HG03108 (cell line): ENCODE measurements around the gene MAD1L1.
"Not testable (repeated sequence)": the region's sequence is repeated elsewhere in the genome, so short reads cannot be mapped to it uniquely, and the experiment has no call there.

Source experiments
- ATAC-seq: cut with Tn5 transposase; IDR thresholded peaks from one replicate; pipeline ENCODE4 v1.9.1; 2021; ENCODE audit warnings: moderate library complexity; ENCODE audit not compliant: unreplicated experiment

MAD1L1 gene

DNA sequence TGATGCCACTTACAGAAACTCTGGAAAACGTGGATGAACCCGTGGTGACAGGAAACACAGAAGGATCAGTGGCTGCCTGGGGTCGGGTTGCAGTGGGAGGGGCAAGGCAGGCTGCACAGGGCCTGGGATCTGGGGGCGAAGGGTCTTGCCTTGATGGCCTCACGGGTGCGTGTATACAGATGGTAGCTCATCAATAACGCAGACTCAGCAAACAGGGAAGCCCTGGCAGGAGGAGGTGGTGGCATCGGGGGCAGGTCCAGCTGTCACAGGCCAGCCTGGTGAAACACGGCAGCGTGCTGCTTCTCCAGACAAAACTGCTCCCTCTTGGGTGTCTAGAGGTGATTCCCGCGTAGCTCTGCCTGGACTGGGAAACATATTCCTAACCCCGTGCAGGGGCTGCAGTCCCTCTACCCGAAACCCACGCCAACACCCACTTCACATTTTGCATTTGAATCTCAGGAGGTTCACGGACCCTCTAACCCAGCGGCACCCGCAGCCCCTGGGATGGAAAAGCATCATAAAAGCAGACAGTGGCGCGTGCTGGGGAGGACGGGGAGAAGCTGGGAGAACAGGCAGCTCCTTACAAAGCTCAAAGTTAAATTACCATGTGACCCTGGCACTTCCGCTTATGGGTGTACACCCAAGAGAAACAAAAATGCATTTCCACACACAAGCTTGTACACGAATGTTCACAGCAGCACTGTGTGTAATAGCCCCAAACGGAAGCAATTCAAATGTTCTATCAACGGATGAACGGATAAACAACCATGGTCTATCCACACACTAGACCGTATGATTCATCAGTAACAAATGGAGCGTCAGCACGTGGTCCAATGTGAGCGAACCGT is 394.8 kb downstream of the MAD1L1 start:
- ATAC-seq: not testable (repeated sequence)

DNA sequence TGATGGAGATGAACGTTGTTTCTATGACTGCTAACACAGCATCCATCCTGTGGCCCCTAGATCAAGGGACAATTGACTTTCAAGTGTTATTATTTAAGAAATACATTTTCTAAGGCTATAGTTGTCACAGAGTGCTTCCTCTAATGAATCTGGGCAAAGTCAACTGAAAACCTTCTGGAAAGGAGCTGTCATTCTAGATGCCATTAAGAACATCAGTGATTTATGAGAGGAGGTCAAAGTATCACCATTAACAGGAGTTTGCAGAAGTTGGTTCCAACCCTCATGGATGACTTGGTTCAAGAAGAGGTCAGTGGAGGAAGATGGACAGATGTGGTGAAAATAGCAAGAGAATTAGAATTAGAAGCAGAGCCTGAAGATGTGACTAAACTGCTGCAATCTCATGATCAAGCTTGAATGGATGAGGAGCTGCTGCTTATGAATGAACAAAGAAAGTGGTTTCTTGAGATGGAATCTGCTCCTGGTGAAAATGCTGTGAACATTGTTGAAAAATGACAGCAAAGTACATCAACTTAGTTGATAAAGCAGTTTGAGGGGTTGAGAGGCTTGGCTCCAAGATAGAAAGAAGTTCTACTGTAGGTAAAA is 400.7 kb downstream of the MAD1L1 start:
- ATAC-seq: not testable (repeated sequence)

DNA sequence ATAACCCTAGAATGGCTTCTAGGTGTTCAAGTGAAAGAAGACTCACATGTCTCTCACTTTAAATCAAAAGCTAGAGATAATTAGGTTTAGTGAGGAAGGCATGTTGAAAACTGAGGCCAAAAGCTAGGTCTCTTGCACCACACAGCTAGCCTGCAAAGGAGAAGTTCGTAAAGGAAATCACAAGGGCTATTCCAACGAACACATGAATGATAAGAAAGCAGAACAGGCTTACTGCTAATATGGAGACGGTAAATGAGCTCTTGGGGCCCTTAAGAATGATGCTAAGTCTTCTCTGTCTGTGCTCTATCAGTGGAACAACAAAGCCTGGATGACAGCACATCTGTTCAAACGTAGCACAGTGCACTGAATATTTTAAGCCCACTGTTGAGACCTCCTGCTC is 401.3 kb downstream of the MAD1L1 start:
- not testable (repeated sequence) for ATAC-seq

DNA sequence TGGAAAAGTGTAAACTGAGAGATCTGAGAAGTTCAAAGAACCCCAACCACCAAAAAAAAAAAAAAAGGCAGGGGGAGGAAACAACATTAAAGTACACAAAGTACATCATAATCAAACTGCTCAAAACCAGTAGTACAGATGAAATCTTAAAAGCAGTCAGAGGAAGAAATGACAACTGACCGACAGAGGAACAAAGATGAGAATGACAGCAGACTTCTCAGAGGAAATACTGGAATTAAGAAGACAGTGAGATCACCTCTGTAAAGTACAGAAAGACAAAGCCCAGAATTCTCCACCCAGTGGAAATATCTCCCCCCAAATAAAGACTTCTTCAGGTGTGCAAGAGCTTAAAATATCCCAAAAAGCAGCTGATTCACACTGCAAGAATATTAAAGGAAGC is 403.1 kb downstream of the MAD1L1 start:
- ATAC-seq: not testable (repeated sequence)

DNA sequence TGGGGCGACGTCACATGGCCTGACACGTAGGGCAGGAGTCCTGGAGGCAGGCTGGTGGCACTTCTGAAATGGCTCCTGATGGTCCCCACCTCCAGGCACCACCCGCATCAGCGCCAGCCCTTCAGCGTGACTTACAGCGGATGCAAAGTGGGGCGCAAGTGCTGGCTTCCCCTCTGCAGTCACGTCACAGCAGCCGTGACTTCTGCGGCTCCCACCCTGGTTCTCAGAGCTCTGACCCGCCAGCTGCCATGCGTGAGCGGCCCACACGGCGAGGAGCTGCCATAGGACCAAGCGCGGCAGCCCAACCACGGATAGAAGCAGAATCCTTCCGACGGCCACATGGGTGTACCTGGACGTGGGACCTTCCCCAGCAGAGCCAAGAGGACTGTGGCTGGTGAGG is 403.6 kb downstream of the MAD1L1 start:
- ATAC-seq: no peak

DNA sequence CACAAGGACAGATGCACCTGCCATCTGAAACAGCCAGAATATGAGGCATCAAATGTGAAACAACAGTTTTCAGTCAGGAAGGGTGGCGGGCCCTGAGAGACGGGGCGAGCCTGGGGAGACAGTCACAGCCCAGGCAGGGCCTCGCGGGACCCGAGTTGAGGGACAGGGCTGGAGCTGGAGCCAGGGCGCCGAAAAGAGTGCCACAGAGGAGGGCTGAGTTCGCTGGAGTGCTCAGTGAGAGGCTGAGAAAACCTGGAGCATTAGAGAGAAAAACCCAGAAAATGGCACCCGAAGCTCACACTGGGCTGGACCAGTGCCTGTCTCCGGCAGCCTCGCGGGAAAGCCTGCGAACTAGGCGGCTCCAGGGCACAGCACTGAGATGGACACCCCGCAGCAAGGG is 404.6 kb downstream of the MAD1L1 start:
- not testable (repeated sequence) for ATAC-seq

DNA sequence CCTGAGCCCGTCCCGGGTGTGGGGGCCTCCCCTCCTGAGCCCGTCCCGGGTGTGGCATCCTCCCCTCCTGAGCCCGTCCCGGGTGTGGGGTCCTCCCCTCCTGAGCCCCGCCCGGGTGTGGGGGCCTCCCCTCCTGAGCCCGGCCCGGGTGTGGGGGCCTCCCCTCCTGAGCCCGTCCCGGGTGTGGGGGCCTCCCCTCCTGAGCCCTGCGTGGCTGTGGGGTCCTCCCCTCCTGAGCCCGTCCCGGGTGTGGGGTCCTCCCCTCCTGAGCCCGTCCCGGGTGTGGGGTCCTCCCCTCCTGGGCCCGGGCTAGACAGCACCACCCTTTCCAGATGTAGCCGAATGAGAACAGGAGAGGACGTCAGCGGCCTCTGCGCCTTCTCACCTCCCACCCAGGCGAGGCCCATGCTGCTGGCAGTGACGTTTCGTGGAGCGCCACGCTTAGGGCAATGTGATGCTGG is 405.2 kb downstream of the MAD1L1 start:
- ATAC-seq: not testable (repeated sequence)

DNA sequence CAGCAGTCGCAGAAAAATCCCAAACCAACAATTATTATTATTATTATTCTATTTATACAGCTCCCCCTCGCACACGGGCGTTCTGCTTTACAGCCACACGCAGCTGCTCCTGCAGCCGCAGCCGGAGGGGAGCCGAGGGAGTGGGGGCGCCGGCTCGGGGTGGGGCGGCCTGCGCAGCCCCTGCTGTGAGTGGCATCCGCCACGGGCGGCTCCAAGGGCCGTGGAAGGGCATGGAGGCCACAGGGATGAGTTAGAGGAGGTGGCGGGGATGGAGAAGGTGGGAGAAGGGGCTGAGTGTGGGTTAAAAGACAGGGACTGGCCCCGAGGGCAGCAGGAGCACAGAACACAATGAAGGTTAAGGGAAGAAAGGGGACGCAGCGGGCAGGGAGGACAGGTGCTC is 405.8 kb downstream of the MAD1L1 start:
- ATAC-seq: not testable (repeated sequence)

DNA sequence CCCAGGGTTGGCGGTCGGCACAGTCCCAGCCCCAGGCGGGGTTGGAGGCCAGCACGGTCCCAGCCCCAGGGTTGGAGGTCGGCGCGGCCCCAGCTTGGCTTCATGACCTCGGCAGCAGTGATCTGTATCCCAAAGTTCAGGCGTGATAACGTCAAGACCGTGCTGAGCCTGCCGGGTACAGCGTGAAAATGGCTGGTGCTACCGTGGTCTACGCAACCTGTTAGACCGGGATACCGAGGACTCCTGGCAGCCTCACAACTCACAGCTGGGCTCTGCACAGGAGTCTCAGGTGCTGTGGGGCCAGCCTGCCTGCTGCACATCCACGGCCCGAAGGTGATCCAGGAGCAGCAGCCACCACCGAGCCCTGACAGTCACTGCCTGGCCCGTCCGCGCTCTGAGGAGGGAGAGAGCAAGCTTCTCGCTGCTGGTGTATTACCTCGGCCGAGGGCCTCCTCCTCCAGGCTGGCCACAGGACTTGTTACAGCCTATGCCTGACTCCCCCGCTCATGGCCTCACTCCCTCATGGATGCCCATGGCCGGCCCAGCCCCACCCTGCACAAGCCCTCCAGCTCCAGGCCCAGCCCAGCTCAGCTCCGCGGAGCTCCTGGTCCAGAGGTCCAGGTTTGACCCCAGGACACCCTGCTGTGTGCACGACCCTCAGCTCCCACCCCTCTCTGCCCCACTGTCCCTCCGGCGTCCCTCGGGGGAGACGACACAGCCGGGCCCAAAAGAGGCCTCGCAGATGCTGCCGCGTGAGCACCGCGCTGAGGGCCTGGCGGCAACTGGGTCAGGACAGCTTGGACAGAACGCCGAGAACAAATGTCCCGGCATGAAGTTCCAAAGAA is 406.6 kb downstream of the MAD1L1 start:
- no peak for ATAC-seq

DNA sequence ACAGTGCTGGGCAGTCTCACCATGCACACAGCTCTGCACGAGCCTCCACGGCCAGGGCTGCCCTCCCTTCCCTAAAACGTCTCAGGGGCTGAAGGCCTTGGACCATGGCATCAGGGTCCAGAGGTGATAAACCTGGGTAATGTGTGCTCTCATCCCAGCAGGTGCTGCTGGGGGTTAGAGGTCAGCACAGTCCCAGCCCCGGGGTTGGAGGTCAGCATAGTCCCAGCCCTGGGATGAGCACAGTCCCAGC is 407.2 kb downstream of the MAD1L1 start:
- ATAC-seq: not testable (repeated sequence)

DNA sequence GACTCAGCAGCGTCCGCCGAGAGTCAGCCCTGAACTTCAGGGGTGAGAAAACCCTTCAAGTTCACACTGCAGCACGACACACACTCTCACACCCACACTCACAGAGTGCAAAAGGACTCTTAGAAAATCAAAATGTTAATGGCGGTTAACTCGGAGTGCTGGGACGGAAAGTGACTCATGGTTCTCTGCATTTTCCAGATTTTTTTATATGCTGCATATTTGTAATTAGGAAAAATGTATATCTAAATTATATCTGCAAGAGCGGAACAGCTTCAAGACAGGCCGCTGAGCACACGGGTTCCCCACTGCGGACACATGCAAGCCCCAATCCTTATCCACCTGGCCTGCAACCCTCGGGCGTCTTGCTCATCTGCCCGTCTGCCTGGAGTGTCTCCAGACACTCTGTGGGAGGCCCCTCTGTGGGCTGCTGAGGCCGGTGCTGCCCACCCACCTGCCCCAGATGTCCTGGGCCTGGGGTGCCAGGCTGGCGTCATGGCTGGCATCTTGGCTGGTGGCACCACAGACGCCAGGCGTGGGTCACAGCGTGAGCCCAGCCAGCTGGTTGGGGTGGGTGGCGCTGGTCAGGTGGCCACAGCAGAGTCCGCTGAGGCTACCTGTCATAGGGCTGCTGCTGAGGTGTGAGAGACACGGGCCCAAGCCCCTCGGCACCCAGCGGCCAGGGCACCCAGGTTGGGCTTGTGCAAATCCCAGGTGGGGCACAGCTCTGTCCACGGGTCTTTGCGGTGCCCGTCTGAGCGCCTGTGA is 407.7 kb downstream of the MAD1L1 start:
- ATAC-seq: not testable (repeated sequence)

DNA sequence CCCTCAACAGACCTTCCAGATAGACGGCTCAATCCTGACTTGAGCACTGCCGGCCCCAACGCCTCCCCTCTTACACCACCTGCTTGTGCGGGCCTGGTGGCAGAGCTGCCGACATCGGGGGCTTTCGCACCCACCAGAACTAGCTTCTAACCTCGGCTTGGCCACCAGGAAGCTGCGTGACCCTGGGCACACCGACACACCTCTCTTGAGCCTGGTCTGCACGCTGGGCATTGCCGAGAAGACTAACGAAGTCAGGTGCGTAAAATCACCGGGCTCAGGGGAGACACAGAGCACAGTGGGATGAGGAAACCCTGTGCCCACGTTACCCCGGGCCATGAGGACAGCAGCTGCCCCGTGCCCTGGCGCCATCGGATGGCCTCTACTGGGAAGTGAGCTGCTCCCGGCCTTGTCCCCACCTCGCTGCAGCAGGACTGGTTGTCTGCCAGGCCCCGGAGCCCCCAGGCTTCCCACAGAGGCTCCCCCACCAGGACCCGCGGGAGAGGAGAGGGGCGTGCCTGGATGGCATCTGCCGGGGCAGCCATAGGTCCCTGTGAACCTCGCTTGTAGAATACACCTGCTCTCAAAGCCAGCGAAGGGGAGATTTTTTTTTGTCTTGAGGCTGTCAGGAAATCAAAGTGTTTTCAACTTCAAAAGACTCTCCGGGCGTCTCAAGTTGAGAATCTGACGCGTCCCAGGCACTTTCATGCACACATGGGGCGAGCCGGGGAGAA is 408.4 kb downstream of the MAD1L1 start:
- not testable (repeated sequence) for ATAC-seq

DNA sequence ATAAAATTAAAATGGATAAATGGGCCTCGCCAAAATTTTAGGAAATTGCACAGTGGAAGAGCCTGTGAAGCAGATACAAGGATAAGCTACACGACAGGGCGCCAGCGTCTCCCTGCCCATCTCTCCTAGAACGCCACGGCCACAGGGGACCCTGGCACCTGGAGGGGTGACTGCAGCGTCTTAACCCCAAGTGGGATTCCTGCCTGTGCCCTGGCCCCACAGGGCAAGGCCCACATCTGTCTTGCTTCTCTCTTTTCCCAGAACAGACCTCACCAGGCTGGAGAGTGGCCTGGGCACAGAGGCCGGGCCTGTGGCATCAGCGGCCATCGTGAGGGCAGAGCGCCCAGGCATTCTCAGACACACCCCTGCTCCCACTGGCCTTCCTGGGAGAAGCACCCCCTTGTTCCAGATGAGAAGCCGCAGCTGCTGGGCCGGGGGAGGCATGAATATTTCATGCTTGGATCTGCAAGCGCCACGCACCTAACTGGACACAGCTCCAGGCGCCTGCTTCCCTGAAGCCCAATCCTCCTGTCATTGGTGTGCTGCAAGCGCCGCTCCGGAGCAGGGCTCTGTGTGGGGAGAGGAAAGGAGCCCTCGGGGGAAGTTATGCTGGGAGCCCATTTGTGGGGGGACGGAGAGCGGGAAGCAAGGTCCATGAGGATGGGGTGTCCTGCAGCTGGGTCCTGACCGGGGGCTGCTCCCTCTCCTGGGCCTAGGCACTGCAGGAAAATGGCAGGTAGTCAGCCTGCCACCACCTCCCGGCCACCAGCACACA is 409.2 kb downstream of the MAD1L1 start:
- no peak for ATAC-seq

DNA sequence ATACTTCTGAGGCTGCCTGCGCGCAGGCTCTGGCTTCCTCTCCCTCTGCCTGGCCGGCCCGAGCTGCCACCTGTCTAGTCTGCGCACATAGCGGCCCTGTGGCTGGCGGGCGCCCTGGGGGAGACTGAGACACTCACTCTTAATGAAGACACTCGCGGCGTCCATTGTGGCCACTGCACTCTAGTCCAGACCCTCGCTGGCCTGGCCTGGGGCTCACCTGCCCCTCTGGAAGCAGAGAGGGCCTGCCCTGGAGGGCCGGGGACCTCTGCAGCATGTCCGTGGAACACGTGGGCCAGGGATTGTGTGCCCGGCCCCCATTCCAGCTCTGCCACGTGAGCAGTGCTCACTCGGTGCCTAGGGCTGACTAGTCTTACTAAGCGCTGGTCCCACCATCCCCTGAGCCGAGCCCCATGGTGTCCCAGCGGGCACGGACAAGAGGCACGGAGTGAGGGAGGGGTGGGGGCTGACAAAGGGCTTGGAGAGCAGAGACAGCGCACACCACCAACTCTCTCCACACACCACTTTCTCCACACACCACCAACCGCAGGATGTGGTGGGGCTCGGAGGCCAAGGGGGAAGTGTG is 413.4 kb downstream of the MAD1L1 start:
- no peak for ATAC-seq

DNA sequence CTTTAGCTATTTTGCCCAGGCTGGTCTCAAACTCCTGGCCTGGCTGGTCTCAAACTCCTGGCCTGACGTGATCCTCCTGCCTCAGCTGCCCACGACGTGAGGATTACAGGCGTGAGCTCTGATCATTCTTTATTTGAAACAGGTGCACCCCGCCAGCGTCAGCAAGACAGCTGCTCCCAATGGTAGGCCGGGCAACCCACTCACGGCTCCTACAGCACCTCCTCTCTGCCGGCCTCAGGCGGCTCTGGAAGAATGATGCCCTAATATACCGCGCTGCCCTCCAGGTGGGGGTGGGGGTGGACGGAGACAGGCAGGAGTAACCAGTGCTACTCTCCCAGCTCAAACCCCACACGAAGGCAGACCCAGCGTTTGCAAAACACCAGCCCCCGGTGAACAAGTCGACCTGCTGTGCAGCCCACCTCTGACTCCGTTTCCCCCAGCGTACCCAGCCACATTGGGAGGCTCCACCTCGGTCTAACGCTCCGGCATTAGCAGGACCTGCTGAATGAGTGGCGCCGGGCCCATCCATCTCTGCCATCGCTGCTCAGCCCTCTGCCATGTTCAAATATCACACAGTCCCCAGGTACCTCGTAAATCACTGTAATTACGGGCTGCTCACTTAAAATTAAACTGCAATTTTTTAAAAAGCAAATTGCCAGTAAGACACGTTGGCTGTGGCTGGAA is 414.0 kb downstream of the MAD1L1 start:
- no peak for ATAC-seq

DNA sequence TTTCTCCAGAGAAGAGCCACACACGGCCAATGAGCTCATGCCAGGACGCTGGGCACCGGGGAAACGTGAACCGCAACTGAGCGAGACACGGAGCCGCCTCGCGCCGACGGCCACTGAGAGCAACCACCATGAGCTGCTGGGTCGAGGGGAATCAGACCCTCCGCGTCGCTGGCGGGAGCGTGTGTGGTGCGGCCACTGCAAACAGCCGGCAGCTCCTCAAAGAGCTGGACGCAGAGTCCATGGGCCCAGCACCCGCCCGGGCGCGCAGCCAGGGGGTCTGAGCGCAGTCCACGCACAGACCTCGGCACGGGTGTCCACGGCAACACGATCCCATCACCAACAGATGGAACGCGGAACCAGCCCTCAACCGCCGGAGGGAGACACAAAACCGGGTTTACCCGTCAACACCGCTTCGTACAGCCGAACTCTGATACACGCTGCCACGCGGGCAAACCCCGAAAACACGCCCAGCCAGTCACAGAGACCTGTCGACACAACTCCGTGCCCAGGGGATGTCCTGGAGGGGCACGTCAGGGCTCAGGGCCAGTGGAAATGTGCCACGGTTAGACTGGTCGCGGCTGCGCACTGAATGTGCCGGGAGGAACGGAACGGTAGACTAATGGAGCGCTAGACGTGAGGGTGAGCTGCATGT is 415.6 kb downstream of the MAD1L1 start:
- no peak for ATAC-seq

DNA sequence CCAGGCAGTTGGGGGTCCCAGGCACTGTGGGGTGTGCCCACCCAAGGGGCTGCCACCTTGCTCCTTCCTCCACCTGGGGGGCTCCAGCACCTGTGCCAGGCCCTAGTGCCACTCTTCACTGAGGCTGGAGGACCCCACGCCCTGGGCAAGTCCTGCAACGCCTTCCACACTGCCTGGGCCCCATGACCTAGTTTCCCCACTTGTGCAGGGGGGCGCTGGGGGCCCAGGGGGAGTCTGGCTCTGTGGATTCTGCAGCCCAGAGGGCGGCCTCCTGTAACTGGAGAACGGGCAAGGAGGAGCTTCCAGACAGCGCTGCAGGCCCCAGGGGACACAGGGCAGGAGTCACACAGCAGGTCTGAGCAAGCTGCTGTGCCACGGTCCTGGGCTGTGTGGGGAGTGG is 416.3 kb downstream of the MAD1L1 start:
- not testable (repeated sequence) for ATAC-seq
